HG02623 (cell line): Measurements from ENCODE around the gene TEX2.

Source experiments
- ATAC-seq: cut with Tn5 transposase; IDR thresholded peaks from one replicate; pipeline ENCODE4 v1.9.1; 2021; ENCODE audit warnings: moderate library complexity; ENCODE audit not compliant: unreplicated experiment

Gene TEX2

GRCh38 chr17:64161380-64162176 is 101.5 kb downstream of the TEX2 start:
- ATAC-seq = no peak

- no peak for ATAC-seq
Measured at GRCh38 chr17:64160378-64160777, 102.7 kb downstream of the TEX2 start.

DNA sequence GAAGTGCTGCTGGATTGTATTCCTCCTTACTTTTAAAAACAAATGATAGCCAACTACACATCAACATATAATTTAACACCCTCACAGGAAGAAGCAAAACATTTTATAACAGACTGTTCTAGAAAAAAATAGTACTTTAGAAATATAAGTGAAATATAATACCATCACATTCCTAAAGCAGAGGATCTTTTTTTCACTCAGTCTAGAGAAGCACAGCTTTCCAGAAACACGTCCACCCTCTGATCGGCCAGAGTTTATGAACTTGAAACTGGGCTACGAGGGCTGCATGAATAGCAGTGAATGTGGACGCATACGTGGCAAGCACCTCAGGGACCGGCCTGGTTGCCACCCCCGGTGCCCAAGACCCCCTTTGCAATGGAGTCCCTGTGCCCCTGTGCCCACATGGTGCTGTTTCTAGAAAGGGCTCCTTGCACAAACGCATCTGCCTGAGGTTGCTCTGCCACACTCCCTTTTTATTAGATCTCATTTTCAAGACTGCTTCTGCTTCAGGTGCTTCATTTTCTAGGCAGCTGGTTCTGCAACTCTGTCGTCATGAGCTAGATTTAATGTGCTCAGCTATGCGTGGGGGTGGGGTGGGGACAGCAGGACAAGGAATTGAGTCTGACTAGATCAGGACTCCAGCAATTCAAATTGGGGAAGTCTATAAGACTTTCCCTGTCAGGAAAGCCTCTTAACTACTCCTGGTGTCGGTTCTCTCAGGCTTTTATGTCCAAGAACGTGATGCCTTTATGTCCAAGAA is 104.0 kb downstream of the TEX2 start:
- ATAC-seq = no peak

- no peak for ATAC-seq
Measured at GRCh38 chr17:64158406-64158805, 104.7 kb downstream of the TEX2 start.

- ATAC-seq = no peak
Measured at GRCh38 chr17:64157669-64158180, 105.3 kb downstream of the TEX2 start.

DNA sequence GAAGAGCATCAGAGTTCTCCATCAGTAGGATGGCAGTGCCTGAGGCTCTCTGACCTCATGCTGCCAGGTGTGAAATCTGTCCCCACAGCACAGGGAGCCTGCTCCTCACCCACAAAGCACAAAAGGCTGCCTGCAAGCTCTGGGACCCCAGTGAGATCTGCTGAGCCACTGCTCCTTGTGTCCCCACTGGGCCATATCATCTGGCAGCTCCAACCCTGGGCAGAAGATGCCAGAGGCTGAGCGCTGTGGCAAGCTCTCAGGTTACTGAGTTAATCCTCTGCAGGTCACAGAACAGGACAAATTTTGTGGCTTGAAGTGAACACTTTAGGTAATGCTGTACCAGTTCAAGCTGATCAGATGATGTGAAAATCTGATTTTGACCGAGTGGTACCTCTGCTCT is 106.4 kb downstream of the TEX2 start:
- ATAC-seq = no peak

DNA sequence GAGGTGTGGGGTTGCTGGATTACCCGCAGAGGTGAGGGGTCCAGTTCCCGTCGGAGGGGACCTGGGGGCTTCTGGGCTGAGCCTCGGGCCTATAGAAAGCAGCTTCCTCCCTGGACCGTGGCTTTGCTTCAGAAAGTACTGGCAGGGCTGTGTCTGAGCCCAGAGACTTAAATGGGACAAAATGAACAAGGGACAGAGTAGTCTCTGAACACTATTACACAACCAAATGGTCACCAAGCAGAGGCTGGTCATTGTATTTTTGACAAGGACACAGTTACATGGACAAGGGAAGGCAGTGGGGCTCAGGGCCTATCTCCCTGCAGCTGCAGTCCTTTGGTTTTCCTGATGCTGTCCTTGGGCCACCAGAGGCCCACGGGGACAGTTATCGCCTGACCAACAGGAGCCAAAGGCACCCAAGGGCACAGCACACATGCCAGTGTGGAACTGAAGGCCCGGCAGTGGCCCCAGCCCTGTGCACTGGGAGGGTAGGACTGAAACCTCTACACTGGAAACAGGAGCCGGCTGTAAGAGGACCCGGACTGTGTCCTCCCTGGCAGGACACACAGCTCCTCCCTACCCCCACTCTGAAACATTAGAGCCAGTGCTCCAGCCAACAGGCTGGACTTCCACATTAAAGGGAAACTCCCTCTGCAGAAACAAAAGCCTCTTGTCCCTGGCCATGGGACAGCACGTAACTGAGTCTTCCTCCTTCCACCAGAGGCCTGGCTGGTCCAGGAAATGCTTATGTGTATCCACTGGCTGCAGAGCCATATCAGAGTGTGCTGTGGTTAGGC is 107.1 kb downstream of the TEX2 start:
- no peak for ATAC-seq

DNA sequence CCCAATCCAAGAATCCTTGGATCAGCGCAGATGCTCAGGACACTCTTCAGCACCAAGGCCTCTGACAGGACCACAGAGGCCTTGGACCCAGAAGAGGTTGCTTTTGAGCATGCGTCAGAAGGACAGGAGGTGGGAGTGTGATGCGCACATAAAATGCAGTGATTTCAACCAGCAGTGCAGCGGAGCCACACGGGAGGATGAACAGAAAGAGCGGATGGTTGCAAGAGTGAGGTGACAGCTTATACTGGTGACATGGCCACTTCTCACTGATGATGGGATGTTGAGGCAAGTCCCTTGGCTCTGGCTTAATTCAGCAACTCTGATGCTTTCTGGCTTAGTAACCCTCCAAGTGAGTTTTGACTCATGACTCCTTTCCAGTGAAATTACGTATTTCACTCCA is 107.9 kb downstream of the TEX2 start:
- no peak for ATAC-seq

DNA sequence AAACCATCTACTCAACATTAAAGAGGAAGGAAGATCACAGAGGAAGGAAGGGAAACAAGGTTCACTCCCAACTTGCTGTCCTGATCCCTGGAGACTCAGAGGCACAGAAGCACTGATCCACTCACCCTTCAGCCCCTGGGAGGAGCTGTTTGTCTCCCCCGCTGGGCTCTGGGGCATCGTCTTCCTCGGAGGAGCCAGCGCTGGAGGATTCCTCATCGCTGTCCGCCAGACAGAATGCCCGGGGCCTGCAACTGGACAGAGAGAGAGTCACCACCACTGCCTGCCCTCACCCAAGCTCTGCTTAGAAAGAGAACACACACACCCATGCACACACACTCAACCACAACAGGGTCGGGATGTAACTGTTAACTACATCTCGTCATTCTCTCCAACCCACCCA is 108.3 kb downstream of the TEX2 start:
- ATAC-seq = no peak

GRCh38 chr17:64154313-64154695 is 108.8 kb downstream of the TEX2 start:
- ATAC-seq = no peak

GRCh38 chr17:64153565-64154312 is 109.3 kb downstream of the TEX2 start:
- ATAC-seq = no peak

DNA sequence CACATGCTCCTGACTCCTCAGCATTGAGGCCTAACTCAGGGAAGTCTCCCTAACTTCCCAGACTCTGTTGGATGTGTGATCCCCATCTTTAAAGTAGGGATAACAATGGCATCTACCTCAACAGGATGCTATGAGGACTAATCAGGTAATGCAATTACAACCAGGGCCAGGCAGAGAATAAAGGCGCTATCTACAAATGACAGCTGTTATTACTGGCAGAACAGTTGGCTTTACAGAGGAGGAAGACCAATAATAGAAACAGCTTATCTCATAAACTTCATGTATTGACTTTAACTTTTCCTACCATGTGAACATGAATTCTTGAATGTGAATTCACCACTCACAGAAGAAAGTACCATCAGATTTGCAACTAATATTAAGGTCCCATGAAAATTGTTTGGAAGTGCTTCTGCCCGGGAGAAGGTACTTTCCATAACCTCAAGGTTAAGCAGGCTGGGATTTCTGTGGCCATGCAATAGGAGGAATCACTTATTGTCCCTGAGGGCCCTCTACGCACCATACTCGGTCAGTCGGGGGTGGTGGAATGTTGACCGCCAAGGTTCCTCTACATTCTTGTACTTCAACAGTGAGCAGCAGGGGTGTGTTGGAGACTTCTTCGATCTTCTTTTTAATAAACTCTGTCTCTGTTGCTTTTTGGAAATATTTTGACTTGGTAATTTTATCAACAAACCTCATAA is 110.5 kb downstream of the TEX2 start:
- ATAC-seq = no peak

- ATAC-seq = no peak
Measured at GRCh38 chr17:64151016-64151368, 112.1 kb downstream of the TEX2 start.

DNA sequence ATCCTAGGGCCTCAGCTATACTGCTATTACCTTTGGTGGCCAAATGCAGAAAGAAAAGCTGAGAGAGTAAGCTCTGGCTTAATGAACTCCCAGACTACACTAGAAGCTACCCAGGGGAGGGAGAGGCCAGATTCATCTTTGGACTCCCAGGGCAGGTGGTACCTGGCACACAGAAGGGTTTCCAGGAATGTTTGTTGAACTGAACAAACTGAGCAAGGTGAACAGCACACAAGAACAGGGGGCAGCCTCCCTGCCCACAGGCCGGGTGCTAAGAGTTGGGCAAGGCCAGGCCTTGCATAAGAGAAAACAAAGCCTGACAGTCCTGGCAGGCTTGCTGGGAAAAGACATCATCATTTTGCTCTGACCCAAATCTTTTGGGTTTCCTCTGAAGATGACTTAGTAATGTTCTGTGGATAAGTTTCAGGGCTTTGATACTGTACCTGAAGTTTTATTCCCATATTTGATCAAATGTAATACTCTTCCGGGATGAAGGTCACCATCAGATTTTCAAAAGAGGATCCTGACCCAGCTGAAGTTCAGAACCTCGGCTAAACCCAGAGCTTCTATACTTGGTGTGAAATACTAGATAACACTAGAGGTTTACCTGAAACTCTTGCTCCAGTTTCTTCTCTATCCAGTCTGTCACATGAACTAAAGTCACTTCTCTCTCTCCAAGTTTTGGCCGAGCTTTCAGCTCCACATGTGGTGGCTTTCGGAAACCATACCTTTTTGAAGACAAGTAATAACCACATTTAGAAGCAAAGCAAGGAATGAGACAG is 112.6 kb downstream of the TEX2 start:
- ATAC-seq = no peak

GRCh38 chr17:64149196-64149595 is 113.9 kb downstream of the TEX2 start:
- ATAC-seq = no peak

DNA sequence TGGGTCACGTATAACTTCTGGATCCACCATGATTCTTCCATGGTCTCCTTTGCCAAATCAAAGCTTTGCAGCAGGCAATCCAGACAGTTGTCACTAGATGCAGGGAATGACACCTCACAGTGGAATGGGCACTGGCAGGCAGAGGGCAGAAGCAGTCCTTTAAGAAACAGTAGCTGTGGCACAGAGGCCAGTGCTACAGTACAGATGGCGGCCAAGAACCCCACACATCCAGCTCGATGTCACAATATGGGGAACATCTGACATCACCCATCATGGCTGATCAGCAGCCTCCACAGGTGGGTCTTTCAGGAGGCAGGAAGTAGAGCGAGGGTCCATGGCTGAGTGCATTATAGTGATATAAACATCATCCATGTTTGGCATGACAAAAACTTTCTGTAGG is 114.4 kb downstream of the TEX2 start:
- ATAC-seq = no peak

DNA sequence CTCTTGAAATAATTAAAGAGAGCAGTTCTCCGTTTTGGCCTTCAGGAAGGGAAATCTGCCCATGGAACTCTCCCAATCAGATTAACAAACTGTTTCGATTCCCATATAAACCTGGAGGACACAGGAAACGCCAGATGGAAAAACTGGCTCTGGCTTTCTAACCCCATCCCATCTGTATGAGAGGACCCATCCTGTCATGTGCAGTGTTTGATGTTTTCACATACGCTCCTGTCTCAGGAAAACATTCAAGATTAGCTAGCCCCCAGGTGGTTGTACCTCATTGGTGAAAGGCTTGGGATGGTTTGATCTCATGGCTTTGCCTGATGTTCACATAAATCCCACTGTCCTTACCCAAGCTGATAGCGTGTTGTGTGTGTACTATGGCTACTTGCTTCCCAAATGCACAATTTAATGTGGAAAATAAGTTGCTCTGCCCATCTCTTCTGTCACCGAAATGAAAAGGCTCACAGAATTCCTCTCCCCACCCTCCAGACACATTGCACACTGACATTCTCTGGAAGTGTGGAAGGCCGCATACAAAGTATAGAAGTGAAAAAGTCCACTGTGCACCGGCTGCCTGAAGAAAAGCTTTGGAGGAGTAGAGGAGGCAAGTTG is 114.9 kb downstream of the TEX2 start:
- no peak for ATAC-seq

DNA sequence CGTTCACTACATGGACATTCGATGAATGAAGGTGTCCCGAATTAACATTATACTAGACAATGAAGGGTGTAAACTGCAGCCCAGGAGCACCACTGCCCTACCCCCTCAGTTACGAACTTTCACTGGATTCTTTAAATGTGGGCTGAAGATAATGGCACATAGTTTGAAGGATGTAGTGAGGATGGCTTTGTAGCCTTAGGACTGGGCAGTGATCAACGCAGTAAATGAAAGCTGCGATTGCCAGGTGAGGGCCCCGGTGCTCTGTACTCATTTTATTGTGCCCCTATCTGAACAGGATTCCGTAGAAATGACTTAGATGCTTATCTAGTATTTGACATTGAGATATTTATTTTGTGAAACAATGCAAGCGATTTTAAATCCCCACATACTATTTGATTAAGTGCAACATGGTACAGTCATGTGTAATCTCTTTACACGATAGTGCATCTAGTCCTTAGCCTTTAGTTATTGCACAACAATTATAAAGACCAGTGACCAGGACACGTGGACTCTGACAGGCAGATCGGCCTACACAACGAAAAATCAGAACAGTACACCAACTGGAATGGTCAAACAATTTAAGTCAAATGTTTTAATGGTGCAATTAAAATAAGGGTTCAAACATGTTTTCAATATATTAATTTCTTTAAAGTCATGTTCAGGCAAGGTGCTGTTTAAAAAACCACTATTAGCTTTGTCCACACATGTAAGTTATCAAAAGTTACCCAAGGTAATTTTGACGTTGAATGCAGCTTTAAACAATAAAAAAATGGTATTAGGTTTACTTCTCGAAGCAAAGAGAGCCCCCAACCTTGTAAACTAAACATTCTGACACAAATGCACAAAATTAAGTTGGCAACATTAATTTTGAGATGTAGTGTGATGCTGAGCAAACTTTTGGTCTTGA is 115.7 kb downstream of the TEX2 start:
- ATAC-seq = no peak
